Testis (tissue), 3 donors: ENCODE results near the gene MACROD2. TPM values are rescaled to one million over a fixed set of nuclear protein-coding genes. Genes with fewer than 3 reads are reported as not detected.

ENCODE experiments used
- DNase-seq: peaks from one replicate; pipeline ENCODE4 v3.0.0-alpha.2; 2019
- H3K27ac ChIP-seq, 2 donors: fragments of 200-600 bp; sonication (generic); one replicate each; pipeline ENCODE4 v1.5.1; 2019
- H3K27me3 ChIP-seq: fragments of 200-600 bp; sonication (generic); one replicate; pipeline ENCODE4 v1.5.1; 2019
- H3K36me3 ChIP-seq: fragments of 200-600 bp; sonication (generic); one replicate; pipeline ENCODE4 v1.5.1; 2017; ENCODE audit warnings: low read depth; ENCODE audit errors: missing control alignments
- H3K4me1 ChIP-seq: fragments of 200-600 bp; sonication (generic); one replicate; pipeline ENCODE4 v1.5.1; 2019
- H3K4me3 ChIP-seq, 2 donors: fragments of 200-600 bp; sonication (generic); one replicate each; pipeline ENCODE4 v1.5.1; 2017 to 2019
- H3K9me3 ChIP-seq: fragments of 200-600 bp; sonication (generic); one replicate; pipeline ENCODE4 v1.5.1; 2017
- CTCF ChIP-seq, 3 experiments: fragments of 450-650 bp in 2 of 3; fragments of 200-600 bp in 1 of 3; sonication (generic) in 1 of 3; IDR thresholded peaks; one replicate each; pipeline ENCODE4 v1.5.1; 2016 to 2019; ENCODE audit warnings: antibody characterized with exemption in 3 of 3, mild to moderate bottlenecking in 2 of 3, moderate library complexity in 1 of 3
- POLR2A ChIP-seq: fragments of 450-650 bp; IDR thresholded peaks from one replicate; pipeline ENCODE4 v1.6.1; 2017; ENCODE audit warnings: antibody characterized with exemption, mild to moderate bottlenecking, moderate library complexity
- WGBS, 2 donors: methylation state at CpG; one replicate each; pipeline ENCODE4 v1.1.5; 2018; 5-methylcytosine and 5-hydroxymethylcytosine counted together
- intact Hi-C: fragments of 100-400 bp; cut with DNase I; formaldehyde crosslinking; loops from one replicate; pipeline ENCODE4 v1.15.1; 2023; ENCODE audit warnings: low total_unique reads
- polyA plus RNA-seq: library from polyadenylated mRNA; stranded (reverse); fragments of 350-450 nt; fragmentation: Illumina TruSeq; extraction: RNeasy Lipid Tissue Mini Kit (QIAGEN cat#74804); gene quantifications from one replicate; pipeline ENCODE4 v1.2.3, GENCODE V29; 2014; ENCODE audit warnings: low read depth, low replicate concordance; ENCODE audit not compliant: insufficient read depth
- total RNA-seq, 2 donors: library from RNA; depleted of rRNA; stranded (reverse); fragments of >200 nt; gene quantifications; one replicate each; pipeline ENCODE4 v1.2.3, GENCODE V29; 2016

Gene MACROD2
- total and polyA plus RNA-seq, 3 donors from 2014 or later, result 12.6 to 20.6 (median 16.8) TPM

GRCh38 chr20:14948416-14948815, 953.1 kb downstream of the MACROD2 start:
- Histone ChIP-seq H3K9me3 (no peaks in the 10 kb centered on the region), H3K36me3 (no peaks in the 10 kb centered on the region), H3K4me3 (no peak overlapping the region), H3K4me1 (no peaks in the 10 kb centered on the region), H3K27me3 (no peaks in the 10 kb centered on the region), H3K27ac (no peak overlapping the region)
- intact Hi-C loops, result no loop called here
- peak; percentile 40 for DNase-seq
- WGBS, 2 donors, result 80 to 88% methylated on average over 3 of the region's 3 CpGs
- TF ChIP-seq POLR2A (no peak), CTCF (IDR thresholded peaks at IDR 0.05) (peak in 1 of 3 experiments; percentile 8)

- Histone ChIP-seq H3K27me3 (no peaks in the 10 kb centered on the region), H3K36me3 (no peaks in the 10 kb centered on the region), H3K27ac (no peak overlapping the region), H3K4me1 (no peaks in the 10 kb centered on the region), H3K4me3 (no peak overlapping the region), H3K9me3 (no peaks in the 10 kb centered on the region)
- intact Hi-C loops, result no loop called here
- no peak for DNase-seq
- 42 to 50% methylated on average over 1 of the region's 1 CpG for WGBS, 2 donors
- no peak for TF ChIP-seq POLR2A
- no peak for TF ChIP-seq CTCF (IDR thresholded peaks at IDR 0.05)
Measured at GRCh38 chr20:14950633-14951032, 955.3 kb downstream of the MACROD2 start.

- no peaks in the 10 kb centered on the region for H3K27me3 ChIP-seq
- H3K4me3 ChIP-seq, result no peak overlapping the region
- intact Hi-C loops, result no loop called here
- no peak for DNase-seq
- no peaks in the 10 kb centered on the region for H3K36me3 ChIP-seq
- no peaks in the 10 kb centered on the region for H3K9me3 ChIP-seq
- TF ChIP-seq POLR2A, result no peak
- no peak for TF ChIP-seq CTCF (IDR thresholded peaks at IDR 0.05)
- H3K27ac ChIP-seq, result no peak overlapping the region
- WGBS, 2 donors, result 88 to 93% methylated on average over 1 of the region's 1 CpG
- no peaks in the 10 kb centered on the region for H3K4me1 ChIP-seq
Measured at GRCh38 chr20:14951105-14951504, 955.8 kb downstream of the MACROD2 start.

GRCh38 chr20:14951707-14952418, 956.5 kb downstream of the MACROD2 start:
- Histone ChIP-seq H3K27me3 (no peaks in the 10 kb centered on the region), H3K27ac (no peak overlapping the region), H3K36me3 (no peaks in the 10 kb centered on the region), H3K9me3 (no peaks in the 10 kb centered on the region), H3K4me1 (no peaks in the 10 kb centered on the region), H3K4me3 (no peak overlapping the region)
- DNase-seq, result no peak
- no peak for TF ChIP-seq CTCF (IDR thresholded peaks at IDR 0.05)
- no peak for TF ChIP-seq POLR2A
- intact Hi-C loops, result no loop called here
- 52 to 54% methylated on average over 3 of the region's 3 CpGs for WGBS, 2 donors

GRCh38 chr20:14953736-14954135, 958.4 kb downstream of the MACROD2 start:
- 89 to 92% methylated on average over 2 of the region's 2 CpGs for WGBS, 2 donors
- Histone ChIP-seq H3K4me3 (no peak overlapping the region), H3K9me3 (no peaks in the 10 kb centered on the region), H3K27ac (no peak overlapping the region), H3K27me3 (no peaks in the 10 kb centered on the region), H3K4me1 (no peaks in the 10 kb centered on the region), H3K36me3 (no peaks in the 10 kb centered on the region)
- TF ChIP-seq POLR2A (no peak), CTCF (IDR thresholded peaks at IDR 0.05) (no peak)
- intact Hi-C loops, result no loop called here
- DNase-seq, result no peak
